NCI-H524 (cell line): ENCODE measurements around the gene NR1I3.

Experiments
- DNase-seq, 2 experiments: peaks; one replicate each; lab custom pipeline; 2025; lab: John Stamatoyannopoulos, UW

NR1I3 gene

DNA sequence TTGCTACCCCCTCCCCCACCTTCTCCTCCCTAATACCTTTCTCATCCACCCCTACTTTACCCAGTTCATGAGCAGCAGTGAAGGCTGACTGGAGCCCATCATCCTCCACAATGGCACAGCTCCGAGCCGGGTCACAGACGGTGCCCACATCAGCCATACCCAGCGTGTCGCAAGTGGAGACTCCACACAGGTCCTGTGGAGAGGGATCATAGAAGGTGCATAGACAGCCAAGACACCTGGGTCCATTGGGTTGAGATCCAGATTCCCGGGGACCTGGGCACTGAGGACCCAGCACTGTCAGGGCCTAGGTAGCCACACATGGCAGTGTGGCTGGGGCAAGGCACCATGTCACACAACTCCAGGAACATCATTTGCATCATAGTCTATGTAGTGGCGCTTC lies 41.9 kb downstream of the NR1I3 start:
- no peak for DNase-seq

DNA sequence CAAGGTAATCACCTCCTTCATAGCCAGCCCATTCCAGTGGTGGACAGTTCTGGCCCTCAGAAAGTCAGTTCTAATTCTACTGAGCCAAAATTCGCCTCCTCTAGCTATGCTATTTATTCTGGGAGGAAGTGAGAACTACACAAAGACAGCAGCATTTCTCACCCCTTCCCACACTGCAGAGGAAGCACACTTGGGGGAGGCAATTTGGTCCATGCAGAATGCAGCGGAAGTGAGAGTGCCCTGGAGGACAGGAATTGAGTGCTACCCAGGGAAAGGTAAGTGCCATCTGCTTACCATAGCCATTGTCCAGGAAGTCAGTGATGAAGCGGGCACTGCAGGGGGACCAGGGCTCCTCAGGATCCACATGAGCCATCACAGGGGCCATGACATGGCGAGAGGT lies 42.8 kb downstream of the NR1I3 start:
- DNase-seq: no peak

DNA sequence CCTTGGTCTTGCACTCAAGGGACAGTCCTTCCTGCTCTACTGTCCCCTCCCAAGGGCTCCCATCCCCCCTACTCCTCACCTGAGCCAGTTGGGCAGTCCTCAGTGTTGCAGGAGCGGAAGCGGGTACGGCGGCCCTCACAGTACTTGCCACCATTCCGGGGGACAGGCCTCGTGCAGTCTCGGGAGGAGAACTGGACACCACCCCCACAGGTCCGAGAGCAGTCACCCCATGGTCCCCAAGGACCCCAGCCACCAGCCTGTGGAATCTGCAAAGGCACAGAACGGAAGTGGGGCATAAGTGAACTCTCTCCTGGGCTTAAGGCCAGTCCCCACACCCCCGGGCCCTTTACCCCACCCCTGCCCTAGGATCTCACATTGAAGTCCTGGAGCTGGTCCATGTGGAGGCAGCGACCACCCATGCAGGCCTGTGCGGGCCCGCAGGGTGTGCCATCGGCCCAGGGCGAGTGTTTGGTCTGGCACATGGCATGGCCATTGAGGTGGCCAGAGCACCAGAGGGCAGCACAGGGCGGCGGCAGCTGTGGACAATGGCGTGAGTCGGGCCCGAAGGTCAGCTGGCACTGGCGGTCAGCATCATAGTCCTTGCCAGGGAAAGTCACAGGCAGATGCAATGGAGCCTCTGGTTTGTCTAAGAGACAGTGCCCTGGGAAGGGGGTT lies 44.3 kb downstream of the NR1I3 start:
- DNase-seq: no peak

DNA sequence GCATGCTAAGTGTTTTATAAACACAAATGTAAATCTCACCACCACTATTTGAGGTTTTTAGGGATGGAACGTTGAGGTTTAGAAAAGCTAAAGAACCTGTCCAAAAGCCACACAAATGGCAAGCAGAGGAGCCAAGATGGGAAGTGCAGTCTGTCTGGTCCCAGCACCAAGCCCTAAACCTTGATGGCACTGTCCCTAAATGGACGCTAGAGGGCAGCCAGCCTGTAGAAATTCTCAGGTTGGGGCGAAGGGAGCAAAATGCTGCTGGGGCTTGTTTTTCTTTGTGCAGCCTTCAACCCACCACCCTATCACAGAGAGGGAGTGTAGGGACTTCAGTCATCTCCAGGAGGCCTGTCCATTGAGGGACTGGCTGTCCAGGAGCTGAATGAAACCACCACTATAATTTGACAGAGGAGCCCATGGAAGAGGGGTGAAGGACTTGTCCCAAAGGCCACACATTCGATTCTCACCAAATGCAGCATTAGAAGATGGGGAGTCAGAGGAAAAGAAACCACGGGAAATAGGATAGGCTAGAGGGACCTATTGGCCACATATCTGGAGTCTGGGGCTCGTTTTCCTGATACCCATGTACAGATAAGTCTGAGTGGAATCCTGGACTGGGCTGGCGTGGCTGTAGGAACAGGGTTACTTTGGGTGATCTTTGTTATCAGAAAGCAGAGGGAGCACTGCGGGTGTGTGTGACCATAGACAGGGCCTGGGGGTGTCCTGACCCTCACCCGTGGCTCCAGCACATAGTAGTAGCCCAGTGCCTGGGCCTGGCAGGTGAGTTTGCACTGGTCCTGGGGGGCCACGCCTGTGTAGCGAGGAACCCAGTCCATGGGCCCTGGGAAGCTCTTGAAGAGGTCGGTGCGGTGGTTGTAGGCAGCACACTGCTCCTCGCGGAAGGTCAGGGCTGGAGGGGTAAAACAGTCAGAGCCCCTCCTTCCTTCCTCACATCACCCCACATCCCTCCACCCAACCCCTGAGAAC lies 45.2 kb downstream of the NR1I3 start:
- peak; percentile 71 to 75 for DNase-seq

DNA sequence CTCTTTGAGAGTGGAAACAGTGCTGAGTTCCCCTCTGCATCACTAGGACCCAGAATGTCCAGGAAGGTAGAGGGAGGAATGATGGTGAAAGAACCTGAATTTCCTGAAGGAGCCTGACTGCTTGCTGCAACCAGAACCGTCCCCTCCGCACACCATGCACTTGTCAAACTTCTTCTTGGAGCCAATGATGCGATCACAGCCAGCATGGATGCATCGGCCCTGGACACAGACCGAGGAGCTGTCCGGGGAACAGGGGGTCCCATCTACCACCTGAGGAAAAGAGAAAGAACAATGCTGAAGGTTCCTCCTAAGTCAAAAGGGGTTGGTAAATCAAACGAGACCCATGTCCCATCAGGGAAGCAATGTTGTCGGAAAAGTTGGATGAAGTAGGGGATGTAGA lies 46.0 kb downstream of the NR1I3 start:
- no peak for DNase-seq

DNA sequence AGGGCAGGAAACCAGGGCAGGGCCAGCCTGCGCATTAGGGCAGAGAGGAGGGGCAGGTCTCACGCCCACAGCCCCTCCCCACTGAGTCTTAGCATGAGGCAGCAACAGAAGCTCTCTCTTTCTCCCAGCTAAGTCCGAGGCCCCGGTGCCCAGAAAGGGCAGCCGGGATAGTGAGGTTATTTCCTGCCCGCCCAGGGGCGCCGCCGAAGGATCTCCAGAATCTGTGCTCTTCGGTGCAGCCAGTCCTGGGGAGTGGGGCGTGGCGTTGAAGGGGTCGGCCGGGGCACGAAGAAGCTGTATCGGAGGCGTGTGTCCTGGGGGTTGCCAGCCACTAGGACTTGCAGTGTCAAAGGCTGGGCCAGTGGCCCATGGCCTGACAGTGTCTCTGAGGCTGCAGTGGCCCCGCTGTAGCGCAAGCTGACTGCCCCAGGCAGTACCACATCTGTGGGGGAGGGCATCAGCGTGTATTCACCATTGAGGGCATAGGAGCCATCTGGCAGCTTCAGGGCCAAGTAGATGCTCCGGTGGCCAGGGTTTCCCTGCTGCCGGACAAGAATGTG lies 47.0 kb downstream of the NR1I3 start:
- DNase-seq: peak; percentile 31 to 74

DNA sequence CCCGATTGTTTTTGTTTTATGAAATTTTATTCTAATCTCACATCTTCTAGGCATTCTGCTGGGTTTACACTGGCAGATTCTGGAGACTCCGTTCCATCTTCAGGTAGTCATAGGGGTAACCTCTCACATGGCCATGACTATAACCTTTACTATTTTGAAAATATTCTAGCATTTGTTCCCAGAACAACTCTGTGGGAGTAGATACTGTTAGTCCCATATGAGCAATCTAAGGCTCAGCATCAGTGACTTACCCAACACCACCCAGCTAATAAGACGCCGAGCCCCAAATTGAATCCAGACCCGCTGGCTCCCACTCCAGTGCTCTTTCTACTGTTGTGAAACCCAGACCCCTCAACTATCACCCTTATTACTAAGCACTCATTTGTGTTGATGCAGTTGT lies 49.0 kb downstream of the NR1I3 start:
- DNase-seq: no peak

DNA sequence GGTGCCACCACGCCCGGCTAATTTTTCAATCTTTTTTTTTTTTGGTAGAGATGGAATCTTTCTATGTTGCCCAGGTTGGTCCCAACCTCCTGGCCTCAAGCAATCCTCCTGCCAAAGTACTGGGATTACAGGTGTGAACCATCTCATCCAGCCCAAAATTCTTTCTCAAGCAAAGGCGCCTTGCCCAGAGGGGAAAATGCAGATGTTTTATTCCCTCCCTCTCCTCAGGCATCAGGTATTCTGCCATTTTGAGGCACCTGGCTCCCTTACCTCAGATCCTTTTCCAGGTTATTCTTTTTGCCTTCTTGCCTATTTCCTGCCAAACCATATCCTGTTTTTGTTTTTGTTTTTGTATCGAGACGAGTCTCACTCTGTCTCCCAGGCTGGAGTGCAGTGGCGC lies 49.6 kb downstream of the NR1I3 start:
- no peak for DNase-seq

DNA sequence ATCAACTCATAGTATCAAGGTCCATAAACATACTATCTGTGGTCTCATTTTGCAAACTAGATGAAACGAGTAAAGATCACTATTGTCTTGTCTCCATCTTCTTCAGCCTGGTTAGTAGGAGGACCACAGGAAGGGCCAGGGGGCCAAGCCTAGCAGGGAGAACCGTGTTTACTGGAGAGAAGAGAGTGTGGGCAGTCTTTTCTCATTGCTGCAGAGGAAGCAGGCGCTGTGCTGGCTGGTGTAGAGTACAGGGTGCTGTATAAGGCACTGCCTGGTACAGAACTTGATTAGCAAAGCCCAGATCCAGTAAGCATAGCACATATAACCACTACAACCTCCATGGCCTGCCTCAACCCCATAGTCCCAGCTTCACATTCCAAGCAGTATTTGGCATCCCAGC lies 50.7 kb downstream of the NR1I3 start:
- DNase-seq: no peak

DNA sequence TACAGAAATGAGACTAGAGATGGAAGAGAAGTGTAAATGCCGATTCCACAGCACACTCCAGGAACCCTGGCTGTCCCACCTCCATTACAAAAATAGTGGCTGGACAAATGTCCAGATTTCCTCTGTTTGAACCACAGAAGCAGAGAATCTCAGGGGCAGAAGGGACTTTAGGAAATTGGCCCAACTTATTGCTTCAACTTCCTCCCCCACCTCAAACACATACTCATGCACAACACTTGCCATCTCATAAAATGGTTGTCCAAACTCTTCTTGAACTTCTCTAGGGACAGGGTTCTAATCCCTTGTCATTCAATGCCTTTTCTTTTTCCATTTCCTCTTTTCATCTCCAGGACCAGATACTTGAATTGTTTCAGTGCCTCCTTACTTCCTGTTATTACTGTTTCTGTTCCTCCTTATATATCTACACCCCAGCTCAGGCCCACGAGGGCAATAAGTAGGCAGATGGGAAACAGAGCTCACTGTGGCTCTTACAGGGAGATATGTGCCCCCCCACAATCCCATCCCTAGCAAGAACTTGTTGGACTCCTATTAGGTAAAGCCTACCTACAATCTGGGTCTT lies 52.2 kb downstream of the NR1I3 start:
- peak in 1 of 2 experiments; percentile 30 for DNase-seq

DNA sequence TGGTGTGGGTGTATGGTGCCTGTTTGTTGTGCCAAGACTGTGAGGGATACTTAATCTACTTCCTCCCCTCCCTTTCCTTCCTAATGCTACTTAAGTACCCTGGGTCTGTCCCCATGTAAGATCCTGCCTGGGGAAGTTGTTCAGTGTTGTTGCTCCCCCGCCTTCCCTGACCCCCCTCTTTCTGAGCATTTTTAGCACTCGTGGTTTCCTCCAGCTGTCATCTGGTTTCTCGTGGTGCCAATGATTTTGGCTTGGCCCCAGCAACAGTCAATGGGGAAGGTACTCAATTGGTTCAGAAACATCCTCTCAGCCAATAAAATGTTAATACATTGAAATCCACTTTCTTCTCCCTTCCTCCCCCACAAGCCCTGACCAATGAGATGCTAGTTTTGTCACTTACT lies 52.7 kb downstream of the NR1I3 start:
- peak; percentile 99 for DNase-seq

DNA sequence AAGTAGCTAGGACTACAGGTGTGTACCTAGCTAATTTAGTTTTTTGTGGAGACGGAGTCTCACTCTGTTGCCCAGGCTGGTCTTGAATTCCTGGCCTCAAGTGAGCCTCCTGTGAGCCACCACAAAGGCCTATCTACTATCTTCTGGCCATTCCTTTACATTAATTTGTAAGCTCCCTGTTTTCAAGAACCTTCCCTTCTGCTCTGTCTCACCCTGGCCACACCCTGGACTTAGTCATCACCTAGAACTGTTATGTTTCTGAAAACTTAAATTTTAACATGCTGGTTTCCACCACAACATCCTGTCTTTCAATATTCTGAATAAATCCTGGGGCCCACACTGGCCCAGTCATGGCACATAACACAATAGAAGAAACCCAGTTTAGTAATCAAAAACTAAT lies 55.8 kb downstream of the NR1I3 start:
- DNase-seq: no peak

DNA sequence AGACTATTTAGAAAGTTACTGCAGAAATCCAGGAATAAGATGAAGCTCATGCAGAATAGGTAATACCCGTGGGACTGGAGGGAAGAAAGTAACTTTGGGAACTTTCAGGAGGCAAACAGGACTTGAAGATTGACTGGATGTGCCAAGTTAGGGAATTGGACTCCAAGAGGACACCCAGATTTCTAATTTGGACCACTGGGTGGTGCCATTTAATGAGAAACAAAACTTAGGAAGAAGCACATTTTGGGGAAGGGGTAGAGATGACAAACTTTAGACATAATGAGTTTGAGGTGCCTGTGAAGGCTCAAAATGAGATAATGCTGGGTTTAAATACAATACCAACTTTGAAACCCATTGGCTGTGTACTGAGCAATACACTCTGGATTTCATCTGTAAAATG lies 57.4 kb downstream of the NR1I3 start:
- peak in 1 of 2 experiments; percentile 61 for DNase-seq

DNA sequence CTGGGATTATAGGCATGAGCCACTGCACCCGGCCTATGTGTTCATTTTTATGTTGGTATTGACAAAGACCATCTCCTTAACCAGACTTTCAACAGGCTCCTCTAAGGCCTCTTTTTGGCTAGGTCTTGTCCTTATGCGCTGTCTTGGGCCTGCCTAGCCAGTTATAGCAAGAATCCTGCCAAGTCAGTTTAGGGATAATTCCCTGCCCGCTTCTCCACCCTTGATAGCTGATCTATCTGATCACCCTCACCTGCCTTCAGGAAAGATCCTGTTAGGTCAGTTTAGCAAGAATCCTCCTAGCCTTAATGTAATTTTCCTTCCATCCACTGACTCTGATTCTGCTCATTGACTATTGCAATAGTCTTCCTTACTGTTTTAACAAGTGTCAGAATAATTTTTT lies 58.3 kb downstream of the NR1I3 start:
- DNase-seq: no peak
